GM12892 (cell line): ENCODE measurements around the gene OSBPL6.

Experiments
- POLR2A ChIP-seq: IDR thresholded peaks from 2 replicates; pipeline ENCODE4 v1.6.1; 2011; ENCODE audit warnings: low read depth, low read length, control low read depth
- POLR2AphosphoS5 ChIP-seq: IDR thresholded peaks from 2 replicates; pipeline ENCODE4 v1.6.1; 2011; ENCODE audit warnings: low read depth, low read length, control low read depth
- TAF1 ChIP-seq: IDR thresholded peaks from 2 replicates; pipeline ENCODE4 v1.6.1; 2011; ENCODE audit warnings: low read depth, mild to moderate bottlenecking, control low read depth, low read length, borderline replicate concordance

DNA sequence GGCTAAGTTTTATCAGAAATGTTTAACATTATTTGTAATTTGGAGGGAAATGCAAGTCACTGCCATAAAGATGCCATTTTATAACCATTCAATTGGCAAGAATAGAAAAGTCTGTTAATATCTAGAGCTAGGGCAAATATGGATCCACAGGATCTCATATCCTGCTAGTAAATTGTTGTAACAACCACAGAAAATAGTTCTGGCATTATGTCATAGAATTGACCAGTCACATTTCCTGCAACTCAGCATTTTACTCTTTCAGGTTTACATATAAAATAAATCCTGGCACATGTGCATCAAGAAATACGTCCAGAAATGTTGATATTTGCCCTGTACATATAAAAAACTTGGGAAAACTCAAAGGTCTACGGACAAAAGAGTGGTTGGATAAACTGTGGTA, 32.9 kb downstream of the OSBPL6 start:
- TF ChIP-seq POLR2A (no peak), POLR2AphosphoS5 (no peak), TAF1 (no peak)
